ENCODE results near the gene SCARF2. TPM values are rescaled to one million over a fixed set of nuclear protein-coding genes. Genes with fewer than 3 reads are reported as not detected.

SCARF2 gene
- total and polyA plus RNA-seq, 2 of the 8 experiments (the other 6 are each of a cell fraction or from before 2014, with no cell fraction given): 4.2 to 9.8 TPM

- Histone ChIP-seq H3K36me3 (ENCODE audit: control insufficient read depth in 2 of 4, insufficient read depth in 4 of 4, low read length in 3 of 4) (no peaks in the 10 kb centered on the region; a peak in 1 of 8 replicates), H2BK5ac (ENCODE audit: low read depth, low read length) (no peak overlapping the region), H2BK12ac (ENCODE audit: low read depth, low read length) (no peak overlapping the region), H2AK5ac (ENCODE audit: low read depth, low read length) (no peak overlapping the region), H3K79me2 (ENCODE audit: control insufficient read depth in 1 of 2, insufficient read depth in 2 of 2, low read length in 2 of 2) (no peaks in the 10 kb centered on the region), H4K91ac (replicated peaks; ENCODE audit: insufficient read length, low read length) (no peak overlapping the region), H2BK15ac (ENCODE audit: low read length) (no peak overlapping the region), H3K79me1 (ENCODE audit: low read depth, low read length) (no peaks in the 10 kb centered on the region), H3K4me3 (ENCODE audit: extremely low read depth in 1 of 4, insufficient read depth in 2 of 4, low read depth in 3 of 4, low read length in 4 of 4) (no peak overlapping the region), H3K23ac (ENCODE audit: insufficient read length) (no peak overlapping the region), H3K9me3 (ENCODE audit: insufficient read depth in 2 of 2, low read depth in 1 of 2, low read length in 1 of 2) (no peaks in the 10 kb centered on the region), H3K4me1 (replicated peaks in 1 of 4; ENCODE audit: control insufficient read depth in 3 of 4, insufficient read depth in 4 of 4, low read length in 3 of 4) (peaks cover 0 to 2% (median under 1%) of the 10 kb centered on the region in 4 experiments; a peak in 2 of 7 replicates), H3K4me2 (ENCODE audit: insufficient read depth in 1 of 2, low read depth in 2 of 2, low read length in 2 of 2) (no peak overlapping the region), H3K27ac (ENCODE audit: low read depth, low read length) (no peak overlapping the region; the same call in 1 of the 2 replicates), H2BK20ac (ENCODE audit: low read length) (no peak overlapping the region), H3K4ac (replicated peaks; ENCODE audit: insufficient read length, low read depth, low read length) (no peak overlapping the region), H3K27me3 (replicated peaks in 1 of 4; ENCODE audit: control insufficient read depth in 3 of 4, extremely low read depth in 1 of 4, insufficient read depth in 3 of 4, low read length in 3 of 4) (no peaks in the 10 kb centered on the region), H3K56ac (replicated peaks; ENCODE audit: insufficient read length, low read depth, low read length) (no peak overlapping the region), H4K20me1 (replicated peaks in 1 of 2; ENCODE audit: control insufficient read depth in 1 of 2, insufficient read depth in 2 of 2, low read length in 2 of 2) (no peaks in the 10 kb centered on the region), H4K5ac (ENCODE audit: insufficient read length, low read depth, low read length) (no peak overlapping the region), H3K14ac (ENCODE audit: insufficient read length) (no peak overlapping the region), H3K23me2 (ENCODE audit: low read depth, low read length) (no peaks in the 10 kb centered on the region), H4K8ac (ENCODE audit: extremely low read depth, insufficient read depth, low read length) (no peak overlapping the region), H2BK120ac (replicated peaks; ENCODE audit: low read depth, low read length) (no peak overlapping the region), H3K18ac (ENCODE audit: extremely low read depth, low read length) (no peak overlapping the region), H3K9ac (replicated peaks in 1 of 4; ENCODE audit: extremely low read depth in 1 of 4, low read depth in 3 of 4, low read length in 3 of 4) (0 out of 7 replicates have a peak overlapping the region, but pooled peaks of 1 of the 4 experiments have one; percentile 6), H2AFZ (ENCODE audit: low read length) (peak overlapping the region; percentile 93; the same call in 1 of the 2 replicates)
- CTCF ChIA-PET (ENCODE audit: partially characterized antibody): interaction anchor here (0.6 to 5.4 kb wide), 21 partner anchors 7 to 164 kb away, joined by 3 to 47 read pairs (median 4); partner anchors contain the start of gene DGCR6L
- DNase-seq (ENCODE audit: low read depth in 1 of 2, low spot score in 2 of 2) (peak; percentile 71 to 86), FAIRE-seq (peak; percentile 79)
- POLR2A ChIA-PET (ENCODE audit: partially characterized antibody): interaction anchor here (1.3 kb wide), 1 partner anchor 37 kb away, joined by 4 read pairs; no protein-coding TSS in a partner anchor
- 4% methylated on average over 6 of the region's 6 CpGs; no CpG with 5 or more reads in 1 of the 2 experiments for WGBS, 2 experiments (ENCODE audit: extremely low coverage in 1 of 2, insufficient coverage in 1 of 2, insufficient read length in 1 of 2, insufficient replicate concordance in 2 of 2, low coverage in 1 of 2, low lambda C conversion rate in 2 of 2, missing lambda C conversion rate in 1 of 2)
- TF ChIP-seq CEBPB (IDR thresholded peaks at IDR 0.05; ENCODE audit: low read depth, low read length) (peak; percentile 37; the same call in 1 of the 2 replicates), GABPA (IDR thresholded peaks at IDR 0.05; ENCODE audit: borderline replicate concordance, insufficient read depth, low read length) (peak; percentile 35; the same call in 1 of the 2 replicates), TAF1 (IDR thresholded peaks at IDR 0.05; ENCODE audit: low read depth, low read length) (no peak), CTCF (IDR thresholded peaks at IDR 0.05; ENCODE audit: control extremely low read depth in 1 of 3, insufficient read depth in 1 of 3, low read depth in 1 of 3, low read length in 3 of 3) (peak; percentile 91 to 98 (median 93)), SIX5 (IDR thresholded peaks at IDR 0.05; ENCODE audit: low read depth, low read length) (no peak), SP1 (IDR thresholded peaks at IDR 0.05; ENCODE audit: low read depth, low read length) (no peak), PHF8 (conservative IDR thresholded peaks at IDR 0.05; ENCODE audit: low read depth, low read length) (no peak), SIN3A (conservative IDR thresholded peaks at IDR 0.05 in 1 of 2, IDR thresholded peaks at IDR 0.05 in 1 of 2; ENCODE audit: low read depth in 1 of 2, low read length in 2 of 2) (peak in 1 of 2 experiments; percentile 50; a peak in 1 of 4 replicates), POU5F1 (IDR thresholded peaks at IDR 0.05; ENCODE audit: low read depth, low read length) (no peak), POLR2A (IDR thresholded peaks at IDR 0.05; ENCODE audit: control extremely low read depth in 1 of 2, low read depth in 2 of 2, low read length in 2 of 2) (no peak)
Observed at GRCh38 chr22:20456064-20456721, 18.6 kb upstream of the SCARF2 start.
